GM21360 (cell line): ENCODE results near the gene TRMT1.

Source experiments
- ATAC-seq: cut with Tn5 transposase; IDR thresholded peaks from one replicate; pipeline ENCODE4 v1.9.1; 2021; ENCODE audit warnings: mild to moderate bottlenecking, moderate library complexity; ENCODE audit not compliant: unreplicated experiment

TRMT1 gene

DNA sequence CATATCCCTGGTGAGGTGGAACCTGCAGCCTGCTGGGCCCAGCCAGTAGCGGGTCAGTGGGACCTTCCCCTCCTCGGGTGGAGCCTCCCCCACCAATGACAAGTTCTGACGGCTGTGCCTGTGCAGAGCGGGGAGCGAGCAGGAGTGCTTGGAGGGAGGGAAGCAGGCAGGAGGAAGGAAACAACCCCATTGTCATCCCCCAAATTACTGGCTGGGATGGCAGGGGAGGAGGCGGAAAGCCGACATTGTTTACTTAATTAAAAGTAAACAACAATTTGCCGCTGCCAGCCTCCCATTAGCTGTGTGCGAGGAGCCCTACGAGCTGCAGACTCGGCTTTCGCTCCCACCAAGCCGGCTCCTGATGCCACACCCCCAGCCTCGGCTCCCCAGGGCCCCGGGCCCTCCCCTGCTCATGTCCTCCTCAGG, 59.4 kb downstream of the TRMT1 start:
- ATAC-seq, result no peak

- no peak for ATAC-seq
Measured at GRCh38 chr19:13056052-13056660, 60.4 kb downstream of the TRMT1 start.

DNA sequence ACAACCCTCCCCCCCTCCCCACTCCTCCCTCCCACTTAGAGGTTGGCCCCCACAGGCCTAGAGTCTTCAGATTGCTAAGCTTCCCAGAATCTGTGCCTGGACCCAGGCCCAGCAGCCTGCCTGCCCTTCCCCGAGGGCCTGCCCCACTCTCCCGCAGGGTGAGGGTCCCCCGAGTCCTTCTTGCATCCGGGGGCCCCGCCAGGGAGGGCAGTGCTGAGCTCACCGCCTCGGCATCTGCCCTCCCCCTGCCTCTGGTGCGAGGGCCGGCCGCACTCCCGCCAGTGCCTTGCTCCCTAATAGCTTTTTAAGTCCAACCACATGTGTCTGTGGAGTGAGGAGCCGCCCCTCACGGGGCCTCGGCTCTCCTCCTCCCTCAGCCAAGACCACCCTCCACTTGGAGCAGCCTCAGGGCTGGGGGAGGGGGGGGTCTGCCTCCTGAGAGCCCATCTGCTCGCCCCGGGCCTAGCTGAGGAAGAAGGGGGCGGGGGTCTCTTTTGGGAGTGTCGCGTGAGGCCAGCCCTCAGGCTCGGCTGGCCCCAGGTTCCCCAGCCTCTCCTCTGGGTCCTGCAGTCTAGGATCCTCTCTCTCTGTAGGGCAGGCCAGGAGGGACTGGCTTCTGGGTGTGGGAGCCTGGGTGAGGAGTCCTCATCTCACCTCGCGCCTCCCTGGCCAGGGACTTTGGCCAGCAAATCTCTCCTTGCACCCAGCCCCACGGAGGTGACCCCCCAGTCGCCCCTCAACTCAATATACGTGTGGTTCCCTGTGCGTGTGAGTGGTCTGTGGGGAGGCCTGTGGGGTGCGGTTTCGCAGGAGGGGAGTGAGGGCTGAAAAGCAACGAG, 61.1 kb downstream of the TRMT1 start:
- no peak for ATAC-seq
